Dendritic cell treated with granulocyte-macrophage colony-stimulating factor and Interleukin-4, amounts not matched to agents 40 ng/mL and 50 ng/mL, for 4 days (primary cell): ENCODE data around the gene KRT3.

Experiments
- H3K27ac Mint-ChIP-seq: one replicate; pipeline ENCODE4 v1.8.0; 2022; ENCODE audit warnings: mild to moderate bottlenecking, mixed read lengths
- H3K27me3 Mint-ChIP-seq: one replicate; pipeline ENCODE4 v1.8.0; 2022; ENCODE audit warnings: mild to moderate bottlenecking, mixed read lengths
- H3K36me3 Mint-ChIP-seq: one replicate; pipeline ENCODE4 v1.8.0; 2022; ENCODE audit warnings: low read depth, mixed read lengths
- H3K4me1 Mint-ChIP-seq: one replicate; pipeline ENCODE4 v1.8.0; 2022; ENCODE audit warnings: low read depth, mixed read lengths
- H3K4me3 Mint-ChIP-seq: one replicate; pipeline ENCODE4 v1.8.0; 2022; ENCODE audit warnings: mild to moderate bottlenecking, moderate library complexity, mixed read lengths
- H3K9me3 Mint-ChIP-seq: one replicate; pipeline ENCODE4 v1.8.0; 2022; ENCODE audit warnings: mixed read lengths
- intact Hi-C: fragments of 100-400 bp; cut with micrococcal nuclease; formaldehyde crosslinking; loops from one replicate; pipeline ENCODE4 v1.15.0; 2022

The KRT3 gene

DNA sequence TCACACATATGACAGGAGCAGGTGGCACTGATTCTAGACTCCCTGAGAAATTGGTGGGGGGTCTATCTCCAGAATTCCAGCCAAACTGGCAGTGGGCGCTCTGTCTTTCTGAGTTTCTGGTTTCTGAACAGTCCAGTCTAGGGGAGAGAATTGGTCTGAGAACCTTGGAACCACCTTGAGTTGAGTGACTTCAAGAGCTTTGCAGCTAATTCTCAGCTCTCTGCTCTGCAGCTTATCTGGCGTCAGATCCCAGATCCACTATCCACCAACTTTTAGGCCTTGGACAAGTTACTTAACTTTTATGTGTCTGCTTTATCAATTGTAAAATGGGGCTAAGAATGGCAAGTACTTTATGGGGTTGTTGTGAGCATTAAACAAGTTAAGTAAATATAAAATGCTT is 17.1 kb downstream of the KRT3 start:
- Mint-ChIP-seq H3K27me3 (peaks cover 12% of the 10 kb centered on the region), H3K36me3 (no peaks in the 10 kb centered on the region), H3K9me3 (no peaks in the 10 kb centered on the region), H3K27ac (no peak overlapping the region), H3K4me3 (no peak overlapping the region), H3K4me1 (no peaks in the 10 kb centered on the region)
- intact Hi-C loops = no loop called here

DNA sequence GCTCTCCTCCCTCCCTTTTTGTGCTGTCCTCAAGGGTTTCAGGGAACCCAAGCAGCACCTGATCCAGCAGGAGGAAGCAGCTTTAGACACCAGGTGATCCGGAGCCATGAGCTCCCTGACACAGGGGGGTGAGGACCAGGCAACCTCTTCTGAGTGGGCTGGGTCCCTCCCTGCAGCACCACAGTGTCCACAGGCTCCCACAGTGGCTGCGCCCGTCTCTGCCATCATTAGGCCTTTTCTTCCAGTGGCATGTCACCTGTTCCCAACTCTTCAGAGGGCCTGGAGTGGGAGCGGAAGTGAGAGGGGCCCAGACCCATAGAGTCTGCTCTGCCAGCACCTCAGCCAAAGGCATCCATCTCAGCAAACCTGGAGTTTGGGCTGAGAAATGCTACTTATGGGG is 18.4 kb downstream of the KRT3 start:
- intact Hi-C loops = no loop called here
- peaks cover 9% of the 10 kb centered on the region for H3K27me3 Mint-ChIP-seq
- H3K9me3 Mint-ChIP-seq = no peaks in the 10 kb centered on the region
- H3K4me3 Mint-ChIP-seq = no peak overlapping the region
- H3K36me3 Mint-ChIP-seq = no peaks in the 10 kb centered on the region
- no peaks in the 10 kb centered on the region for H3K4me1 Mint-ChIP-seq
- H3K27ac Mint-ChIP-seq = no peak overlapping the region

DNA sequence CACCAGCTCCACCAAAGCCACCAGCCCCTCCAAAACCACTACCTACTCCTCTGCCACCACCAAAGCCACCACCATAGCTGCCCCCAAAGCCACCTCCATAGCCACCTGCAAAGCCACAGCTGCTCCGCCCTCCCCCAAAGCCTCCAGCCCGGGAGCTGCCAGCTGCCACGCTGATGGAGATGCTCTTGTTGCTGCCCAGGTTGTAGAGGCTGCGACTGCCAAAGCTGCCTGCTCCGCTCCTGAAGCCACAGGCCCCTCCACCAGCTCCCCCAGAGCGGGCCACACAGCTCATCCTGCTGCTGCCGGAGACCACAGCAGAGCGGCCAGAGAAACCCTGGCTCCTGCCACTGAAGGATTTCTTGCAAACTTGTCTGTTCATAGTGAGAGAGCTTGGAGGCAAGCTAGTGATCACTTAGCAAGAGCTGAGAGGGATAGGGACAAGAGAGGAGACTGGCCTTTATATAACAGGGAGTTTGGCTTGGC is 19.0 kb downstream of the KRT3 start, which contains the start of gene KRT76:
Gene KRT76, minus strand, starts transcription at position 433 of the 483 bp plus-strand sequence. Its CDS starts 54 bp downstream, at position 379.
- H3K27me3 Mint-ChIP-seq = peaks cover 9% of the 10 kb centered on the region
- H3K27ac Mint-ChIP-seq = no peak within 1 kb of the TSS
- no peak within 1 kb of the TSS for H3K4me3 Mint-ChIP-seq
- intact Hi-C loops = no loop called here
- H3K36me3 Mint-ChIP-seq = no peaks in the 10 kb centered on the region
- no peaks in the 10 kb centered on the region for H3K9me3 Mint-ChIP-seq
- no peaks in the 10 kb centered on the region for H3K4me1 Mint-ChIP-seq

DNA sequence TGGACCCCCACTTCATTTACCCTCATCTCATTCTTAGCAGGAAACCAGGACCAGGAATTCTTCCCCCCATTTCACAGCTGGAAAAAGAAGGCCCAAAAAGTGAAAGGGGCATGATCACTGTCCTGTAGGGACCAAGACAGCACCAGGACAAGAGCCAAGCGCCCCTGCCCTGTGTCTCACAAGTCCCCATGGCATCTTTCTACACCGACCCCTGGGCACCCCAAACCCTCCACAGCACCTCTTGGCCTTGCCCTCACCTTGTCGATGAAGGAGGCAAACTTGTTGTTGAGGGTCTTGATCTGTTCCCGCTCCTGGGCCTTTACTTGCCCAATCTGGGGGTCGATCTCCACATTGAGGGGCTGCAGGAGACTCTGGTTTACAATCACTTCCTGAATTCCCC is 19.5 kb downstream of the KRT3 start:
- peaks cover 9% of the 10 kb centered on the region for H3K27me3 Mint-ChIP-seq
- H3K4me1 Mint-ChIP-seq = no peaks in the 10 kb centered on the region
- no peaks in the 10 kb centered on the region for H3K9me3 Mint-ChIP-seq
- H3K27ac Mint-ChIP-seq = no peak overlapping the region
- H3K4me3 Mint-ChIP-seq = no peak overlapping the region
- intact Hi-C loops = no loop called here
- no peaks in the 10 kb centered on the region for H3K36me3 Mint-ChIP-seq

DNA sequence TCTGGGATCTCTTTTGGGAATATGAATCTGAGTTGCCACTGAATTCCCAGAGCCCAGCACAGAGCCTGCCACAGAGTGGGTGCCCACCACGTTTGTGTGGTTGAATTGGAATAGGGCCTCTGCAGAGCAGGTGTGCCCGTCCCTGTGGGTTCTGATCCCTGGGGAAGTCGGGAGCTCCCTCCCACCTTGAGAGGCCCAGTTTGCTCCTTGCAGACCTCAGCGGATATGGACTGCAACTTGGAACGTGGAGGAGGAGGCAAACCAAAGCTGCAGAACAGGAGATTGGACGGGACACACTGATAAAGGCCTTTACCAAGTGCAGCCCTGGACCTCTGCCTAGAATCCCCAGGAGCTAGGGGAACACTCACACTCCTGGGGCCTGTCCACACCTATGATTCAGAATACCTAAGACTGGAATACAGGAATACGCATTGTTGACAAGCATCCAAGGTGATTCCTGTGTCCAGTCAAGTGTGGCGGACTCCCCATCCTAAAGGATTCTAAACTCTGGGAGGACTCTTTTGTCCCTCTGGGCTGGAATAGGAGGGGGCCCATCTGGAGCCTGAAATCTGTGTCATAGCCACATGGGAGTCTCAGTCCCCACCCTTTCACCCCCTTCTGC is 21.2 kb downstream of the KRT3 start:
- no peak overlapping the region for H3K4me3 Mint-ChIP-seq
- peaks cover 12% of the 10 kb centered on the region for H3K27me3 Mint-ChIP-seq
- H3K36me3 Mint-ChIP-seq = no peaks in the 10 kb centered on the region
- H3K9me3 Mint-ChIP-seq = no peaks in the 10 kb centered on the region
- intact Hi-C loops = no loop called here
- no peaks in the 10 kb centered on the region for H3K4me1 Mint-ChIP-seq
- H3K27ac Mint-ChIP-seq = no peak overlapping the region

DNA sequence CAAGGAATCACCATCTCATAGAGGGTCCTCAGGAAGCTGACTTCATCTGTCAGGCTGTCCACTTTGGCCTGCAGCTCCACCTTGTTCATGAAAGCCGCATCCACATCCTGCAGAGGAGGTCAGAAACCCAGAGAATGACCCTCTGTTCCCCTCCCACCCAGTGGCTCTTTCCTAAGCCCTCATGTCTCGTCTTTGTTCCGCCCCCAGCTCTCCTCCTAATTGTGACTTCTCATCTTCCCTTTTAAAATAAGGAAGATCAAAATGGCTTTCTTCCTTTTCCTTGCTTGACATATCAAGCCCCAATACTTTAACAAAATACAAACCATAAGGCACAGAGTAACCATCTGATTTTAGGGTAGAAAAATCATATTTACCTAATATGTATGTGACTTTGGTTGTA is 23.1 kb downstream of the KRT3 start:
- intact Hi-C loops = no loop called here
- Mint-ChIP-seq H3K27ac (no peak overlapping the region), H3K4me3 (no peak overlapping the region), H3K36me3 (no peaks in the 10 kb centered on the region), H3K9me3 (no peaks in the 10 kb centered on the region), H3K4me1 (no peaks in the 10 kb centered on the region), H3K27me3 (peaks cover 13% of the 10 kb centered on the region)

DNA sequence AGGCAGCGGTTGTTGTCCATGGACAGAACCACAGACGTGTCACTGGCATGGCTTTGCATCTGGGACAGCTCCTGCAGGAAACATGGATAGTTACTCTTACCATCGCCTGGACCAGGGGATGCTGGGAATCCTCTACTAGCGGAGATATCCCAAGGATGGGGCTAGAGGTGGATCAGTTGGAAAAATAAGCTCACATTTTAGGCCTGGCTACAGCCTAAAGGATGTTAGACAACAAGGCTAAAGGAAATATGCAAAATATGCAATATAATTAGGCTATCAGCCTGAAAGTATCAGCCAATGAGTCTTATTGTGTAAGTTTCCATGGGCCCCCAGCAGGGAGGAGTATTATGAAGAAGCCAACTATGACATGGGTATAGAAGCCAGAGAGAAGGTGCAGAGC is 23.7 kb downstream of the KRT3 start:
- H3K4me1 Mint-ChIP-seq = no peaks in the 10 kb centered on the region
- peaks cover 13% of the 10 kb centered on the region for H3K27me3 Mint-ChIP-seq
- H3K36me3 Mint-ChIP-seq = no peaks in the 10 kb centered on the region
- no peak overlapping the region for H3K27ac Mint-ChIP-seq
- H3K4me3 Mint-ChIP-seq = no peak overlapping the region
- intact Hi-C loops = no loop called here
- H3K9me3 Mint-ChIP-seq = no peaks in the 10 kb centered on the region

DNA sequence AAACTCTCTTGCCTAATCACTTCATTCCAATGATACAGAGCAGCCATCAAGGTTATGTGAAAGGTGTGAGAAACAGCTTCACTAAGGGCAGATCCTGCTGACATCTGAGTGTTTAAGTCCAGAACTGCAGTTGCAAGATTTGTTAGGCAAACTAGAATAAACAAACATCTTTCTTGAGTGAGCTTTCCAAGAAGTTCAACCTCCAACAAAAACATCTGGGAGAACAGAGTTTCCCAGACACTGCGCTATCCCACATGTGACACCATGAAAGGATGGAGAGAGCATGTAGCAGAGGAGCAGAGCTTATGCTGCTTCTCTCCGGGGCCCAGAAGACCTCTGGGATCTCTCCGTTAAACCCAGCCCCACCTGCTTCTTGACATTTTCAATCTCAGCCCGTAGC is 24.4 kb downstream of the KRT3 start:
- no peaks in the 10 kb centered on the region for H3K9me3 Mint-ChIP-seq
- no peak overlapping the region for H3K27ac Mint-ChIP-seq
- no peaks in the 10 kb centered on the region for H3K4me1 Mint-ChIP-seq
- intact Hi-C loops = no loop called here
- H3K27me3 Mint-ChIP-seq = peaks cover 8% of the 10 kb centered on the region
- no peaks in the 10 kb centered on the region for H3K36me3 Mint-ChIP-seq
- no peak overlapping the region for H3K4me3 Mint-ChIP-seq

DNA sequence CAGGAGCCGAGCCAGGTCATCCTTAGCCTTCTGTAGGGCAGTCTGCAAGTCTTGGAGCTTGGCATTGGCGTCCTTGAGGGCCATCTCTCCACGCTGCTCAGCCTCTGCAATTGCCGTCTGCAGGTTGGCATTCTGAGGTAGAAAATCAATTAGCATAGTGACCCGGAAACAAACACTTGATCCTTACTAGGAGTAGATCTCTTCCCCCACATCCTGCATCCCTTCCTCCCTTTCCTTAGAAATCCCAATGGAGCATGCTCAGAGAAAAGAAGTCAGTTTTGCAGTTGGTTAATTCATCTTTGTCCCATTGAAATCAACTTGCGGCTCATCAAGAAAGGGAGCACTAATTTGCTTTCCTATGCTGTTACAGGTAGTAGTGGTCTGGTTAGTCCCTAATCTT is 24.8 kb downstream of the KRT3 start:
- H3K9me3 Mint-ChIP-seq = no peaks in the 10 kb centered on the region
- no peak overlapping the region for H3K27ac Mint-ChIP-seq
- H3K4me1 Mint-ChIP-seq = no peaks in the 10 kb centered on the region
- H3K36me3 Mint-ChIP-seq = no peaks in the 10 kb centered on the region
- H3K27me3 Mint-ChIP-seq = peaks cover 8% of the 10 kb centered on the region
- intact Hi-C loops = no loop called here
- H3K4me3 Mint-ChIP-seq = no peak overlapping the region

DNA sequence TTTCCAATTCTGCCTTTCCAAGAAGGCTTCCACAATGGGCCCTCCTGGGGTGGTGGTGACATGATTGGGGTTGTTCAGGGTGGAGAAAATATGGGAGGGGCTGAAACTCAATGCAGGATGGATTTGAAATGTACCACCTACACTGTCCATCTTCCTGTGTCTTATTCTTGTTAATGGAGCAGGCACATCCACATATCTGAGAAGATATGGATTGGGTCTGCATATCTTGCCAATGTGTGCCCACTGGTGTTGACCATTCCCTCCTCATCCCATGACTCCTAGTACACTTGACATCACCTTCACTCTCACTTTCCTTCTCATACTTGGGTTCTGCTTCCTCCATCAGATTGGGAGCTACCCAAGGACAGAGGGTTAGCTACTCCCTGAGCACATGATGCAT is 26.0 kb downstream of the KRT3 start:
- Mint-ChIP-seq H3K27ac (no peak overlapping the region), H3K27me3 (peaks cover 9% of the 10 kb centered on the region), H3K36me3 (no peaks in the 10 kb centered on the region), H3K4me1 (no peaks in the 10 kb centered on the region), H3K9me3 (no peaks in the 10 kb centered on the region), H3K4me3 (no peak overlapping the region)
- intact Hi-C loops = no loop called here

DNA sequence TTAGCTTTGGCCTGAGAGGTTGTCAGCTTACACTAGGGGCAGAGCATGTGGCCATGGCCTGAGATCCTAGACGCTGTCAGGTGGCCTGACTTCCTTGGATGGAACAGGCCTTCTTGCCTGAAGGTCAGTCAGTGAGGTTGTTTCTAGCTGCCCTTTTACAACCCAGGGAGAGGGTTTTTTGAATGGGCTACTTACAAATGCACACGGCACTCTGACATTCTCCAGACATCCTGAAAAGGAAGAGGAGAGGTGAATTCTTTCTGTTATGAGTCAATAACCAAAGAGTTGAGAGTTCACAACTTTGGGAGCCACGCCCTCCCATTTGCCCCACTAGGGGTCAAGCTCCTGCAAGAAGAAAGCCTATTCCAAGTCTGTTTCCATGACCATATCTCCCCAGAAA is 26.6 kb downstream of the KRT3 start:
- H3K9me3 Mint-ChIP-seq = no peaks in the 10 kb centered on the region
- no peaks in the 10 kb centered on the region for H3K36me3 Mint-ChIP-seq
- H3K4me3 Mint-ChIP-seq = no peak overlapping the region
- H3K27ac Mint-ChIP-seq = no peak overlapping the region
- peaks cover 9% of the 10 kb centered on the region for H3K27me3 Mint-ChIP-seq
- intact Hi-C loops = no loop called here
- H3K4me1 Mint-ChIP-seq = no peaks in the 10 kb centered on the region

DNA sequence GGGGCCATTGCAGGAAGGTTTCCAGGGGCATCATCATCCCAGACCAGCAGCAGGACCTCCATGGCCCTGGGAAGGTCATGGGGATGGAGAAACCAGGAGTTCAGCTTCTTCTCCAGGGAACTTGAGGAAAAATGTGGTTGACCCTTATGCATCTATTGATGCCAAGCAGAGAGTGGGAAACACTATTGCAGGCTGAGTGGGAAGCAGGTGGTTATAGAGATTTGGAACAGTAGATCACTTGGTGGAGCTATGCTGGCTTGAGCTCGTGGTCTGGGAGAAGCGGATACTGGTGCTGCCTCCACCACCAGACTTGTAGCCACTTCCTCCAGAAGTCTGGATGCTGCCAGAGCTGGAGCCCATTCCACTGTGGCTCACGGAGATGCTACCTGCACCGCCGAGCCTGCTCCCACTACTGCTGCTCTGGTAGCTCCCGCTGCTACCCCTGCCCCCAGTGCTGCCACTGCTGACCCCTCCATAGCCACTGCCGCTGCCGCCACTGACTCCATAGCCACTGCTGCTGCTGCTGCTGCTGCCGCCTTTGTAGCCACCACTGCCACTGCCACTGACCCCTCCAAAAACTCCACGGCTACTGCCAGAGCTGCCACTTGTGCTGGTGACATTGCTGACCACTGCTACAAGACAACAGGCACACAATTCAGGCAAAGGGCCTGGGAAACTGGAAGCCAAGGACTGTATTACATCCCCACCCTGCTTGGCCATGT is 27.3 kb downstream of the KRT3 start:
- Mint-ChIP-seq H3K9me3 (no peaks in the 10 kb centered on the region), H3K36me3 (no peaks in the 10 kb centered on the region), H3K27me3 (peaks cover 9% of the 10 kb centered on the region), H3K27ac (no peak overlapping the region), H3K4me3 (no peak overlapping the region), H3K4me1 (no peaks in the 10 kb centered on the region)
- intact Hi-C loops = no loop called here

DNA sequence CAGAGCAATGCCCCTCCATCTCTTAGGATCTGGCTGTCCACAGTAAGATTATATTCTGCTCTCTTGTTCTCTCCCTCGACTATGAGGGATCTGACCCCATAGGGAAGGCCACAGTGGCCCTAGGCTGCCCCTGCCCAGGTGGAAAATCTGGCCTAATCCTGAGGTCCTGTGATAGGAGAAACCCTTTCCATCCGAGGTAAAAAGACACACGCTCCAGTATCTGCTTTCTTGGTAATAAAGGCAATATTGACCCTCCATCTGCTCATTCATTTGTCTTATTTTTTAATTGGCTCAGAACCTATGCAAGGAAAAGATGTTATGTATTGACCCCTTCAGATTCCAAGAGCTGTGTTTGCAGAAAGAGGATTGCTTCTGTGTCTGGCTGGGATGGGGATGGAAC is 28.5 kb downstream of the KRT3 start:
- Mint-ChIP-seq H3K36me3 (no peaks in the 10 kb centered on the region), H3K27me3 (peaks cover 9% of the 10 kb centered on the region), H3K4me1 (no peaks in the 10 kb centered on the region), H3K27ac (no peak overlapping the region), H3K4me3 (no peak overlapping the region), H3K9me3 (no peaks in the 10 kb centered on the region)
- intact Hi-C loops = no loop called here

DNA sequence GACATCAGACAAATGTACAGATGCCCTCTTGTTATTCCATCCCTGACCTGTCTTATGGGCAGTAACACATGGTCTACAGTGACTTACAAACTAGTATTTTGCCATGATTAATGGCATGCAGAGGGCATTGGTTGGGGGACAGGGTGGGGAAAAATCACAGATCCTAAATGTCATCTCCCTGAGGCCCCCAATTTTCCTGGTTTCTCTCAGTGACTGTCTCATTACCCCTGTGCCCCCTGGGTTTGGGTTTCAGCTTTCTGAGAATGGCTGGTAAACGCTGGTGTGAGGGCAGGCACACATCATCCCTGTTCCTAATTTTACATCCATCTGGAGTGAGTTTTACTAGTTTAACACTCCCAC is 28.9 kb downstream of the KRT3 start:
- Mint-ChIP-seq H3K9me3 (no peaks in the 10 kb centered on the region), H3K27ac (no peak overlapping the region), H3K4me3 (no peak overlapping the region)

More for the DNA sequence above, 28.9 kb downstream of the KRT3 start:
- H3K27me3 Mint-ChIP-seq = peaks cover 9% of the 10 kb centered on the region
- intact Hi-C loops = no loop called here
- no peaks in the 10 kb centered on the region for H3K36me3 Mint-ChIP-seq
- no peaks in the 10 kb centered on the region for H3K4me1 Mint-ChIP-seq
